Mesendoderm (in vitro differentiated cells): ENCODE results near the gene FRY.
A peak's percentile ranks its signal among the peaks of the same experiment; 100 is the strongest.

ENCODE experiments used
- DNase-seq: peaks from one replicate; pipeline ENCODE4 v3.0.0; 2013
- H2AK5ac ChIP-seq: 2 replicates; pipeline ENCODE4 v1.6.1; 2013; ENCODE audit warnings: low read length, inconsistent platforms
- H2BK120ac ChIP-seq: 2 replicates; pipeline ENCODE4 v1.6.1; 2013; ENCODE audit warnings: low read depth, mild to moderate bottlenecking, low read length, moderate library complexity, mixed read lengths
- H2BK15ac ChIP-seq: replicated peaks from 2 replicates; pipeline ENCODE4 v1.6.1; 2013; ENCODE audit warnings: low read depth, mild to moderate bottlenecking, moderate library complexity
- H2BK5ac ChIP-seq: 2 replicates; pipeline ENCODE4 v1.6.1; 2013; ENCODE audit warnings: low read length, inconsistent platforms
- H3K18ac ChIP-seq: 2 replicates; pipeline ENCODE4 v1.6.1; 2013; ENCODE audit warnings: mild to moderate bottlenecking, low read length, mixed read lengths
- H3K23ac ChIP-seq: one replicate; pipeline ENCODE4 v1.6.1; 2013; ENCODE audit warnings: low read length
- H3K27ac ChIP-seq: 2 replicates; pipeline ENCODE4 v1.5.1; 2013; ENCODE audit warnings: low read depth, mild to moderate bottlenecking, inconsistent platforms, low read length, moderate library complexity
- H3K27me3 ChIP-seq: 2 replicates; pipeline ENCODE4 v1.6.1; 2013; ENCODE audit warnings: low read length, control low read depth, mild to moderate bottlenecking, inconsistent platforms; ENCODE audit not compliant: insufficient read depth, poor library complexity
- H3K36me3 ChIP-seq: 2 replicates; pipeline ENCODE4 v1.6.1; 2013; ENCODE audit warnings: low read length, inconsistent platforms; ENCODE audit not compliant: control insufficient read depth, insufficient read depth
- H3K4ac ChIP-seq: one replicate; pipeline ENCODE4 v1.6.1; 2013; ENCODE audit warnings: low read depth, mild to moderate bottlenecking, low read length, moderate library complexity
- H3K4me1 ChIP-seq: 2 replicates; pipeline ENCODE4 v1.6.1; 2013; ENCODE audit warnings: low read depth, low read length, inconsistent platforms; ENCODE audit not compliant: control insufficient read depth
- H3K4me2 ChIP-seq: 2 replicates; pipeline ENCODE4 v1.6.1; 2013; ENCODE audit warnings: low read length
- H3K4me3 ChIP-seq: 2 replicates; pipeline ENCODE4 v1.5.1; 2013; ENCODE audit warnings: mild to moderate bottlenecking, low read length
- H3K56ac ChIP-seq: one replicate; pipeline ENCODE4 v1.6.1; 2013; ENCODE audit warnings: low read length
- H3K79me1 ChIP-seq: 2 replicates; pipeline ENCODE4 v1.6.1; 2013; ENCODE audit warnings: low read length, inconsistent platforms
- H3K79me2 ChIP-seq: 2 replicates; pipeline ENCODE4 v1.6.1; 2013; ENCODE audit warnings: mild to moderate bottlenecking, low read length; ENCODE audit not compliant: control insufficient read depth, insufficient read depth
- H3K9ac ChIP-seq: 2 replicates; pipeline ENCODE4 v1.6.1; 2013; ENCODE audit warnings: low read length, inconsistent platforms
- H4K5ac ChIP-seq: one replicate; pipeline ENCODE4 v1.6.1; 2013; ENCODE audit warnings: low read length
- H4K8ac ChIP-seq: one replicate; pipeline ENCODE4 v1.6.1; 2013; ENCODE audit warnings: low read depth, mild to moderate bottlenecking, control low read depth, low read length, moderate library complexity
- WGBS: extraction: QIAGEN DNeasy Blood & Tissue Kit; methylation state at CpG from one replicate; pipeline ENCODE4 v1.1.7; 2013; ENCODE audit warnings: low lambda C conversion rate, missing lambda C conversion rate; ENCODE audit not compliant: insufficient coverage; ENCODE audit errors: extremely low coverage; 5-methylcytosine and 5-hydroxymethylcytosine counted together

FRY gene

DNA sequence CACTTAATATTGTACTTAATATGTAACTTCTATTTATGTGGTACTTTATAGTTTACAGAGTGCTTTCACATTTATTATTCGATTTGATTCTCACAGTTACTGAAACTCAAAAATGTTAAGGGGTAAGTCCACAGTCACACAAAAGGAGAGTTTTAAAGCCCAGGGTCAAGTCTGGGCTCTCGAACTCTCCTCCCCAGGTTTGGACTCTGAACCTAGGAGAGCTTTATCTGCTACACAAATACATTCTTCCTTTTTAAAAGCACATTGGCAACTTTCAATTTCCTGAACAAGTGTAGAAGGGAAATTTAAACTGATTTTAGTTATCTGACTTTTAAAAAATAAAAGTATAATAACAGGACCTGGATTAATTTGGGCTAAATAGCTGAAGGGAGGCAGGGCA is 144.4 kb downstream of the FRY start:
- no peak overlapping the region for H3K4me3 ChIP-seq
- H4K5ac ChIP-seq, result no peak overlapping the region
- no peak overlapping the region for H2BK120ac ChIP-seq
- no peak overlapping the region for H3K18ac ChIP-seq
- no peaks in the 10 kb centered on the region for H3K36me3 ChIP-seq
- no peak overlapping the region for H3K56ac ChIP-seq
- no peaks in the 10 kb centered on the region for H3K27me3 ChIP-seq
- no peaks in the 10 kb centered on the region for H3K79me2 ChIP-seq
- H3K27ac ChIP-seq, result no peak overlapping the region
- H3K9ac ChIP-seq, result no peak overlapping the region
- no peak overlapping the region for H3K4me2 ChIP-seq
- H4K8ac ChIP-seq, result no peak overlapping the region
- no peaks in the 10 kb centered on the region for H3K79me1 ChIP-seq
- H2BK15ac ChIP-seq, result no peak overlapping the region
- no peak overlapping the region for H2AK5ac ChIP-seq
- no peak overlapping the region for H3K23ac ChIP-seq
- no peaks in the 10 kb centered on the region for H3K4me1 ChIP-seq
- no peak overlapping the region for H3K4ac ChIP-seq
- no peak for DNase-seq
- no CpG with 5 or more reads among the region's 2 CpGs for WGBS
- H2BK5ac ChIP-seq, result no peak overlapping the region

DNA sequence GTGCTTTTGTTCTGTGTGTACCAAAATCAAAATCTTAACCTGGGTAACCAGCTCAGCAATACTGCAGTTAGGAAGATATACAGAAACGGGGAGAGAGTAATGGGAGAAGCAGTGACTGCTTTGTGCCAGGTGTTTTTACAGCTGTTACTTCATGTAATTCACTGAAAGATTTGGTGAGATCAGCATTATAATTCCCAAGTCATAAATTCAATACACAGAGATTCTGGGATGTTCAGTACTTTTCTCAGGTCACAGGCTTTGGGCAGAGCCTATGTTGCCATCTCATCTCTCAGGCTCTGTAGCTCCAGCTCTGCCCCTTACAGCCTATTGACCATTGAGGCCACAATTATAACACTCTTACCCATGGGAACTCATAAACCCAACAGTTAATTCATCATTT is 145.1 kb downstream of the FRY start:
- H3K18ac ChIP-seq, result no peak overlapping the region
- H3K9ac ChIP-seq, result no peak overlapping the region
- no peak overlapping the region for H4K5ac ChIP-seq
- H2BK5ac ChIP-seq, result no peak overlapping the region
- H3K36me3 ChIP-seq, result no peaks in the 10 kb centered on the region
- no peak overlapping the region for H2BK120ac ChIP-seq
- no peaks in the 10 kb centered on the region for H3K4me1 ChIP-seq
- H2BK15ac ChIP-seq, result no peak overlapping the region
- H4K8ac ChIP-seq, result no peak overlapping the region
- no CpG with 5 or more reads among the region's 1 CpG for WGBS
- H2AK5ac ChIP-seq, result no peak overlapping the region
- H3K79me1 ChIP-seq, result no peaks in the 10 kb centered on the region
- H3K23ac ChIP-seq, result no peak overlapping the region
- DNase-seq, result no peak
- H3K4me2 ChIP-seq, result no peak overlapping the region
- H3K4me3 ChIP-seq, result no peak overlapping the region
- H3K27me3 ChIP-seq, result no peaks in the 10 kb centered on the region
- H3K56ac ChIP-seq, result no peak overlapping the region
- no peaks in the 10 kb centered on the region for H3K79me2 ChIP-seq
- no peak overlapping the region for H3K4ac ChIP-seq
- H3K27ac ChIP-seq, result no peak overlapping the region

DNA sequence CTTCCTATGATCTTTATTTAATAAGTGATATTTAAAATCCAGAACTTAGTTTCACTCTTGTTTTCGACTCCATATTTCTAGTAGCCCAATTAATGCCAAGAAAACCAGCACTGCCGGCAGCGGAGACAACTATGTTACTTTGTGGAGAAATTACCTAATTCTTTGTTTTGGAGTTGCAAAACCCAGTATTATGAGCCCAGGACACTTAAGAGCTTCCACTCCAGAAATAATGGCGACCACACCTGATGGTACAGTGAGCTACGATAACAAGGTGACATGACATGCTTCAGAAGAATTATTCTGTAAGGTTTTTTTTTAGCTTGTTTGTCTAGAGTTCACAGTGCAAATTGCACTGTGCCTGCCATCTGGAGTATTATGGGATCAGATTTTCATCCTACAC is 147.2 kb downstream of the FRY start:
- Histone ChIP-seq H3K4me2 (no peak overlapping the region), H3K18ac (no peak overlapping the region), H2BK120ac (no peak overlapping the region), H3K4me3 (no peak overlapping the region), H4K5ac (no peak overlapping the region), H3K79me2 (no peaks in the 10 kb centered on the region), H3K4me1 (no peaks in the 10 kb centered on the region), H3K36me3 (no peaks in the 10 kb centered on the region), H2AK5ac (no peak overlapping the region), H3K56ac (no peak overlapping the region), H2BK15ac (no peak overlapping the region), H3K23ac (no peak overlapping the region), H2BK5ac (no peak overlapping the region), H3K79me1 (no peaks in the 10 kb centered on the region), H3K27me3 (no peaks in the 10 kb centered on the region), H3K27ac (no peak overlapping the region), H3K9ac (no peak overlapping the region), H3K4ac (no peak overlapping the region), H4K8ac (no peak overlapping the region)
- no CpG with 5 or more reads among the region's 5 CpGs for WGBS
- DNase-seq, result no peak

DNA sequence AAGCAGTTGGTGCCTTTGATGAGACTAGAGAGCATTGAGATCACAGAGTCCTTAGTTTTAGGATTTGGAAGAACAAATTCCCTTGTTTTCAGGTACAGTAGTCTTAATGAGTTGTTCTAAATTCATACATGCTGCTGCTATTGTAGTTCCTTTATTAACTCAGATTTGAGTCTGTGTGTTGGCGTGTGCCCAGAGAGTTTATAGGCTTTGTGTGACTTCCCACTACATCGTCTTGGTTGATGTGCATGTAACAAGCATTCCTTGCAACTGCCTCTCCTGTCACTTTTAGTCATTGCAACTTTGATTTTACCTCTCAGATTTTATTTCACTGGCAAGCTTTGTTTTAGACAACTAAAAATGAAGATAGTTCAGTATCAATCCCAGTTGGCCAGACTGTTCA is 148.1 kb downstream of the FRY start:
- Histone ChIP-seq H3K27ac (no peak overlapping the region), H3K23ac (no peak overlapping the region), H3K4me2 (no peak overlapping the region), H4K8ac (no peak overlapping the region), H3K9ac (no peak overlapping the region), H3K4me1 (no peaks in the 10 kb centered on the region), H3K56ac (no peak overlapping the region), H2BK5ac (no peak overlapping the region), H4K5ac (no peak overlapping the region), H3K36me3 (no peaks in the 10 kb centered on the region), H3K4ac (no peak overlapping the region), H2BK15ac (no peak overlapping the region), H2BK120ac (no peak overlapping the region), H3K18ac (no peak overlapping the region), H2AK5ac (no peak overlapping the region), H3K79me1 (no peaks in the 10 kb centered on the region), H3K79me2 (no peaks in the 10 kb centered on the region), H3K27me3 (no peaks in the 10 kb centered on the region), H3K4me3 (no peak overlapping the region)
- DNase-seq, result no peak
- no CpG with 5 or more reads among the region's 2 CpGs for WGBS

DNA sequence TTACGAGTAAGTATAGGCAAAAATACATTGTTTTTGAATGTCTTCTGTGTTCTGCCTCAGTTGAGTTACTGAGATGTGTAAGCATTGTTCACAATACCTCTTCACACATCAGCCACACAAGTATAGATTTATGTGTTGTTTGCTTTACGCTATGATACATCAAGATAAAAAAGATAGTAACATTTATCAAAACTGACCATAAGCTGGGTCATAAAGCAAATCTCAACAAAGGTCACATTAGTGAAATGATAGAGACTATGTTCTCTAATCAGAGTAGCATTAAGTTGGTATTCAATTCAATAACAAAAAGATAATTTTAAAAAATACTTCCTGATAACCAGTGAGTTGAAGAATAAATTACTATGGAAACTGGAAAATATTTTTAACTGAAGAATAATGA is 156.1 kb downstream of the FRY start:
- Histone ChIP-seq H2BK5ac (no peak overlapping the region), H4K8ac (no peak overlapping the region), H3K36me3 (no peaks in the 10 kb centered on the region), H3K9ac (no peak overlapping the region), H3K4ac (no peak overlapping the region), H3K27me3 (no peaks in the 10 kb centered on the region), H3K4me1 (no peaks in the 10 kb centered on the region), H4K5ac (no peak overlapping the region), H3K4me3 (no peak overlapping the region), H3K79me1 (no peaks in the 10 kb centered on the region), H3K18ac (no peak overlapping the region), H3K56ac (no peak overlapping the region), H3K23ac (no peak overlapping the region), H2BK120ac (no peak overlapping the region), H2AK5ac (no peak overlapping the region), H3K4me2 (no peak overlapping the region), H2BK15ac (no peak overlapping the region), H3K27ac (no peak overlapping the region), H3K79me2 (no peaks in the 10 kb centered on the region)
- WGBS, result no CpG with 5 or more reads among the region's 2 CpGs
- no peak for DNase-seq

DNA sequence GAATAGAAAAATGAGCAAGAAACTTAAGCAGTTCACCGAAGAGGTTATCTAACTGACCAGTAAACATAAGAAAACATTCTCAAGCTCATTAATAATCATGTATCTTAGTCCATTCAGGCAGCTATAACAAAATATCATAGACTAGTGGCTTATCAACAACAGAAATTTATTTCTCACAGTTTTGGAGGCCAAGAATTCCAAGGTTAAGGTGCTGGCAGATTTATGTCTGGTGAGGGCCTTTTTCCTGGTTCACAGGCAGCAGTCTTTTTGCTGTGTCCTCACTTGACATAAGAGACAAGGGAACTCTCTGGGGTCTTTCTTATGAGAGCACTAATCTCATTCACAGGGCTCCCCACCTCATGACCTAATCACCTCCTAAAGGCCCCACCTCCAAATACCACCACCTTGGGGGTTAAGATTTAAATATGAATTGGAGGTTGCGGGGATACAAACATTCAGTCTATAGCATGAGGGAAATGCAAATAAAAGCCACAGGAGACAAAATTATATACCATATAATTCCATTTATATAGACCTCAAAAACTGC is 160.0 kb downstream of the FRY start:
- Histone ChIP-seq H3K4me3 (no peak overlapping the region), H2BK5ac (no peak overlapping the region), H3K56ac (no peak overlapping the region), H3K4me2 (no peak overlapping the region), H2BK15ac (no peak overlapping the region), H4K8ac (no peak overlapping the region), H4K5ac (no peak overlapping the region), H3K27ac (no peak overlapping the region), H2AK5ac (no peak overlapping the region), H3K4me1 (no peaks in the 10 kb centered on the region), H3K36me3 (no peaks in the 10 kb centered on the region), H3K9ac (no peak overlapping the region), H3K79me2 (no peaks in the 10 kb centered on the region), H3K27me3 (no peaks in the 10 kb centered on the region), H2BK120ac (no peak overlapping the region), H3K18ac (peak overlapping the region; percentile 51), H3K4ac (no peak overlapping the region), H3K23ac (no peak overlapping the region), H3K79me1 (no peaks in the 10 kb centered on the region)
- DNase-seq, result no peak
- no CpG with 5 or more reads among the region's 2 CpGs for WGBS
